Metanephros (tissue), 1 donor: Measurements from ENCODE around the gene AVPR2. TPM values are rescaled to one million over a fixed set of nuclear protein-coding genes. Genes with fewer than 3 reads are reported as not detected.

Experiments used
- total RNA-seq: library from RNA; depleted of rRNA; stranded (reverse); fragments of >200 nt; gene quantifications from one replicate; pipeline ENCODE4 v1.2.3, GENCODE V29; 2014

The AVPR2 gene
- 4.1 TPM for total RNA-seq

DNA sequence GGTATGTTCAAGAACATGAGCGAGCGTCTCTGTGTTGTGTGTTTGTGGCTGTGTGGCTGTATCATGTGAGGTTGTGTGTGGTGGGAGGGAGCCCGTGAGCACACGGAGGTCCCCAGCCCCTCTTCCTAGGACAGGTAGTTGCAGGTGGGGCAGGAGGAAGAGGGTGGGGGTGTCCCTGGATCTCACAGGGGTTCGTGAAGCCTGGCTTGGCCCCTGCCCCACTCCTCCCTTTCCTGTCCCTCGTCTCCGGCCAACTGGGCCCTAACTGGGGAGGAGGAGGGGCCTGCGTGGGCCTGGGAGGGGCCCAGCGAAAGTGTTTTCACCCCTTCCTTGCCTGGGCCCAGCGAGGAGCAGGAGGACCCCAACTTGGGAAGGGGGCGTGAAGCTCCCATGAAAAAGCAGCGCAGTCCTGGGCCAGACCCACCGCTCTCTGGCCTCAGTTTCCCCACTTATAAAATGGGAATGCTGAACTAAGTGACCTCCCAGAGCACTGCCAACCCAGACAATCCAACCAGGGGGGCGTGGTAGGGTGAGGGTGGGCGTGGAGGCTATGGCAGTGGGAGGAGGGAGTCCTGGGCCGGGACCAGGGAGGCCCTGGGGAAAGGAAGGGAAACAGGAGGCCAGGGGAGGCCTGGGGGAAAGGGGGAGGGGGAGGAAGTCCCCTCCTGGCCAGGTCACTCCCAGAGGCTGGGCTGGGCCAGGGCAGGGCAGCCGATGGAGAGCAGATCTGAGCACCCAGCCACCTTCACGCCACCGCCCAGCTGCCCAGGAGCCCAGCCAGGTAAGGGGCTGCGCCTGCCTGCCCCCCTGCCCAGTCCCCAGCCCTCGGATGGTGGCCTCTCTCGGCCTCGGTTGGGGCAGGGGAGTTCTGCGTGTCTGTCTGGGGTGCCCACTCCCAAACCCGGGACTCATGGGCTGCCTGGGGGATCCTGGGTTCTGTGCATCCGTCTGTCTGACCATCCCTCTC, at the start of gene AVPR2:
Gene AVPR2 (plus strand): TSS at position 683 of the 967 bp plus-strand sequence. CDS start 473 bp downstream, outside the sequence.

GRCh38 chrX:153885968-153886903, 18.2 kb upstream of the AVPR2 start, which contains the start of gene L1CAM:
Gene L1CAM, minus strand, starts transcription at chrX:153886173. Its CDS starts 10,337 bp downstream, at chrX:153875836.

DNA sequence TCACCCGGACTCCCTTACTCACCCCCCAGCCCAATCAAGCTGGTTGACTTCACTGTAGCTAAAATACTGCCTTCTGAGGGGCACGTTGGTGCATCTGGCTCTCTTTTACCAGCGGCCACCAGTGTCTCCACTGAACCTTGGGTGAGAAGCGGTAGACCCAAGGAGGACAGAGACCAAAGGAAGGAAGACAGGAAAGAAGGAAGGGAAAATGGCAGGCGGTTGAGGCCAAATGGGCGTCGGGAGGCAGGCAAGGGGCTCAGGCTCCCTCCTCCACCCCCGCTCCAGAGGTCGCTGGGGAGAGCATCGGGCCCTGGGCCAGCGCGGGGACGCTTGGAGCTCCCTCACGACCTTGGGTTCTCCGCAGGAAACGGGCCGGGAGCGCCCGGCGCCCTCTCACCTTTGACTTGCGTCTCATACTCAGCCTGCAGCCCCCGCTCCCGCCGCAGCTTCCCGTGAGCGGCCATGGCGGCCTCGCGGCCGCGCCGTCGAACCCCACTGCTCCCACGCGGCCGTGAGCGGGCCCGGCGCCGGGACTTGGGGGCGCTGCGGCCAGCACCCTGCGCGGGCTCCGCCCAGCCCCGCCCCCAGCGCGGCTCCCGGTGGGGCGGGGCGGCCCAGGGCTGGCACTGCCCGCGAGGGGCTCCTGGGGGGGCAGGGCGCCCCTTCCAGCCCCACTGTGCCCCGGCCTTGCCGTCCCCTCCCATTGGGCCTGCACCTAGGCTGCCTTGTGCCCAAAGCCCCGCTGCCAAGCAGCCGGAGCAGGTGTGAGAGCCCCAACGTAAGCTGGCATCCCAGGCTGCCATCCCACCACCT, 21.5 kb downstream of the AVPR2 start, which contains the start of gene ARHGAP4:
Gene ARHGAP4 (minus strand): TSS at position 526 of the 813 bp plus-strand sequence. CDS start 62 bp downstream, at position 464.

GRCh38 chrX:153934762-153935325, 30.4 kb downstream of the AVPR2 start, which contains the start of gene NAA10:
Gene NAA10, minus strand, starts transcription at chrX:153935037. Its CDS starts 133 bp downstream, at chrX:153934904.

GRCh38 chrX:153944140-153944799, 39.8 kb downstream of the AVPR2 start, which contains the start of gene RENBP:
Gene RENBP, minus strand, starts transcription at chrX:153944643. Its CDS starts 33 bp downstream, at chrX:153944610.

Other genes starting within 250 kb of the AVPR2 start
- gene PNCK, start 230.9 kb upstream of the AVPR2 start, total RNA-seq, result 6.5 TPM
- gene SLC6A8, start 216.7 kb upstream of the AVPR2 start, total RNA-seq, result 40.9 TPM
- 94.9 TPM for gene BCAP31, start 180.3 kb upstream of the AVPR2 start, total RNA-seq
- 10.8 TPM for gene ABCD1, start 179.8 kb upstream of the AVPR2 start, total RNA-seq
- gene PLXNB3, start 140.4 kb upstream of the AVPR2 start, total RNA-seq, result 2.5 TPM
- 15.1 TPM for gene SRPK3, start 123.6 kb upstream of the AVPR2 start, total RNA-seq
- 70.3 TPM for gene IDH3G, start 110.3 kb upstream of the AVPR2 start, total RNA-seq
- 91.8 TPM for gene SSR4, start 110.0 kb upstream of the AVPR2 start, total RNA-seq
- 10.6 TPM for gene PDZD4, start 74.1 kb upstream of the AVPR2 start, total RNA-seq
- gene L1CAM, start 18.5 kb upstream of the AVPR2 start, total RNA-seq, result 38.7 TPM
- 54.8 TPM for gene ARHGAP4, start 21.6 kb downstream of the AVPR2 start, total RNA-seq
- gene NAA10, start 30.4 kb downstream of the AVPR2 start, total RNA-seq, result 47.4 TPM
- gene RENBP, start 40.0 kb downstream of the AVPR2 start, total RNA-seq, result 13.3 TPM
- 56.3 TPM for gene HCFC1, start 67.1 kb downstream of the AVPR2 start, total RNA-seq
- gene TMEM187, start 68.1 kb downstream of the AVPR2 start, total RNA-seq, result 4.3 TPM
- 32.6 TPM for gene IRAK1, start 115.2 kb downstream of the AVPR2 start, total RNA-seq
- gene MECP2, start 193.0 kb downstream of the AVPR2 start, total RNA-seq, result 30.7 TPM
- not detected for gene OPN1LW, start 239.6 kb downstream of the AVPR2 start, total RNA-seq